UCSD-AML1 (cell line): Measurements from ENCODE around the gene TSPAN16.
"Not testable (repeated sequence)": the region's sequence is repeated elsewhere in the genome, so short reads cannot be mapped to it uniquely, and the experiment has no call there.

ENCODE experiments used
- DNase-seq: peaks from one replicate; lab custom pipeline; 2025; ENCODE audit not compliant: unreplicated experiment; lab: John Stamatoyannopoulos, UW

TSPAN16 gene

GRCh38 chr19:11339254-11340098 is 43.5 kb downstream of the TSPAN16 start, which contains the start of gene RAB3D:
TSS of gene RAB3D (minus strand) at chr19:11339657. CDS start at chr19:11337399, 2,258 bp downstream.
- DNase-seq, result peak; percentile 89

- DNase-seq, result not testable (repeated sequence)
Observed at GRCh38 chr19:11340099-11340467, 44.1 kb downstream of the TSPAN16 start.

- no peak for DNase-seq
Observed at GRCh38 chr19:11342429-11342828, 46.5 kb downstream of the TSPAN16 start.

GRCh38 chr19:11345122-11345803 is 49.3 kb downstream of the TSPAN16 start:
- DNase-seq, result no peak

- DNase-seq, result peak; percentile 97
Observed at GRCh38 chr19:11346104-11346940, 50.4 kb downstream of the TSPAN16 start, which contains the start of the genes CCDC159 and TMEM205. TSS of gene CCDC159 (plus strand) at chr19:11346519. CDS start at chr19:11346607, 88 bp downstream. TSS of gene TMEM205 (minus strand) at chr19:11346268. CDS start at chr19:11345619, 649 bp downstream.

GRCh38 chr19:11347546-11348039 is 51.6 kb downstream of the TSPAN16 start:
- no peak for DNase-seq

GRCh38 chr19:11349171-11349570 is 53.2 kb downstream of the TSPAN16 start:
- DNase-seq, result no peak

- not testable (repeated sequence) for DNase-seq
Observed at GRCh38 chr19:11354102-11354501, 58.1 kb downstream of the TSPAN16 start.

GRCh38 chr19:11355160-11356073 is 59.5 kb downstream of the TSPAN16 start, which contains the start of gene PLPPR2:
TSS of gene PLPPR2 (plus strand) at chr19:11355432. CDS start at chr19:11357674, 2,242 bp downstream.
- DNase-seq, result peak; percentile 92

- DNase-seq, result no peak
Observed at GRCh38 chr19:11356074-11356397, 60.1 kb downstream of the TSPAN16 start.

GRCh38 chr19:11356676-11357550 is 61.0 kb downstream of the TSPAN16 start:
- no peak for DNase-seq

GRCh38 chr19:11359421-11359820 is 63.5 kb downstream of the TSPAN16 start:
- DNase-seq, result no peak

- no peak for DNase-seq
Observed at GRCh38 chr19:11361037-11361770, 65.2 kb downstream of the TSPAN16 start.

- DNase-seq, result no peak
Observed at GRCh38 chr19:11361771-11362731, 66.1 kb downstream of the TSPAN16 start.

GRCh38 chr19:11363881-11364280 is 67.9 kb downstream of the TSPAN16 start:
- no peak for DNase-seq

- DNase-seq, result no peak
Observed at GRCh38 chr19:11364296-11364904, 68.4 kb downstream of the TSPAN16 start.

- no peak for DNase-seq
Observed at GRCh38 chr19:11364935-11365334, 69.0 kb downstream of the TSPAN16 start.
